K562 (cell line): ENCODE data around the gene DCAF16. TPM values are rescaled to one million over a fixed set of nuclear protein-coding genes. Genes with fewer than 3 reads are reported as not detected.

Experiments used
- TCF7 ChIP-seq: sonication (generic); IDR thresholded peaks from 2 replicates; pipeline ENCODE4 v1.6.1; 2016; ENCODE audit warnings: antibody characterized with exemption, borderline replicate concordance
- polyA plus RNA-seq, 8 experiments: library from polyadenylated mRNA; depleted of rRNA in 4 of 8; stranded (reverse) in 5 of 8; unstranded in 3 of 8; fragments of >200 nt; fragmentation: Nextera tagmentation in 2 of 8; fragmentation: Illumina TruSeq in 1 of 8; extraction: Ambion mirVana in 2 of 8; extraction: Trizol in 1 of 8; gene quantifications; 2 replicates each; pipeline versions ENCODE4 v1.2.1 to v1.2.3, GENCODE V29; 2011 to 2014; ENCODE audit warnings: inconsistent platforms in 1 of 8, missing spikeins in 1 of 8
- total RNA-seq, 7 experiments: library from RNA; depleted of rRNA in 6 of 7; stranded (reverse); fragments of >200 nt in 6 of 7; fragmentation: Illumina TruSeq in 2 of 7; extraction: Trizol in 2 of 7; gene quantifications; 2 replicates each; pipeline versions ENCODE4 v1.2.1 to v1.2.3, GENCODE V29; 2011 to 2021; ENCODE audit warnings: low replicate concordance in 1 of 7

The DCAF16 gene
- total and polyA plus RNA-seq, 9 of the 15 experiments (the other 6 are each of a cell fraction or from before 2014, with no cell fraction given), result 20.5 to 82.8 (median 67.8) TPM

DNA sequence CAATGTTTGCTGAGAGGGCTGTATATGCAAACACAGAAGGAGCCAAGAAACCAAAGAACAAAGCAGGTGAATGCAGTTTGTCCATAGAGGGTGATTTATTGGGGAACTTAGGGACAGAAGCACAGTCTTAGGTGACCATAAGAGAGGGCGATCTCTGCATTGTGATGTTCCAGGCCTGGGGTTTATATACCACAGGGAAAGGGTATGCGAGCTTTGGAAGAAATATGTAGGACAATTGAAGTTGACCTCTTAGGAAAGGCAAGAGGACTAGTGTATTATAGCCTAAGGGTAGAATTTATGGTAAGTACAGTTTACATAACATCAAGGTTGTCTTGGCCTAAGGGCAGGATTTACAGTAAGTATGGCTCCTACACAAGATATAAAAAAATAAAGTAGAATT, 56.9 kb downstream of the DCAF16 start (continued):
- TF ChIP-seq TCF7, result no peak

Other genes with a start within 250 kb of the DCAF16 start
- 100 and 107 TPM in 2 replicates for gene LAP3, start 233.6 kb downstream of the DCAF16 start, total RNA-seq (2014; rRNA removed)
- gene LAP3, start 233.6 kb downstream of the DCAF16 start, total RNA-seq (2014; rRNA removed; fragmentation: Illumina TruSeq; extraction: Trizol), result 122 and 126 TPM in 2 replicates
- gene LAP3, start 233.6 kb downstream of the DCAF16 start, total RNA-seq (2015; rRNA removed; fragmentation: Illumina TruSeq; extraction: Trizol), result 134 and 143 TPM in 2 replicates
- gene LAP3, start 233.6 kb downstream of the DCAF16 start, total RNA-seq (2021), result 82.3 and 85.6 TPM in 2 replicates
- gene LAP3, start 233.6 kb downstream of the DCAF16 start, polyA plus RNA-seq (2011; rRNA removed), result 75.0 and 97.3 TPM in 2 replicates
- 115 and 132 TPM in 2 replicates for gene LAP3, start 233.6 kb downstream of the DCAF16 start, polyA plus RNA-seq (2014; fragmentation: Illumina TruSeq; extraction: Trizol)
- gene LAP3, start 233.6 kb downstream of the DCAF16 start, polyA plus RNA-seq (2014; fragmentation: Nextera tagmentation; extraction: Ambion mirVana), result 100 to 1,000 TPM in 1 of 2 experiments, 10 to 100 TPM in 1; 97.3 to 170 TPM
- gene LAP3, start 233.6 kb downstream of the DCAF16 start, polyA plus RNA-seq (2014; rRNA removed), result 93.1 and 94.3 TPM in 2 replicates
- gene MED28, start 196.1 kb downstream of the DCAF16 start, total RNA-seq (2014; rRNA removed), result 13.5 and 15.5 TPM in 2 replicates
- 34.6 and 41.9 TPM in 2 replicates for gene MED28, start 196.1 kb downstream of the DCAF16 start, total RNA-seq (2014; rRNA removed; fragmentation: Illumina TruSeq; extraction: Trizol)
- 68.0 and 77.0 TPM in 2 replicates for gene MED28, start 196.1 kb downstream of the DCAF16 start, total RNA-seq (2015; rRNA removed; fragmentation: Illumina TruSeq; extraction: Trizol)
- 82.4 and 93.8 TPM in 2 replicates for gene MED28, start 196.1 kb downstream of the DCAF16 start, total RNA-seq (2021)
- 42.4 and 50.5 TPM in 2 replicates for gene MED28, start 196.1 kb downstream of the DCAF16 start, polyA plus RNA-seq (2011; rRNA removed)
- 23.0 and 28.4 TPM in 2 replicates for gene MED28, start 196.1 kb downstream of the DCAF16 start, polyA plus RNA-seq (2014; fragmentation: Illumina TruSeq; extraction: Trizol)
- gene MED28, start 196.1 kb downstream of the DCAF16 start, polyA plus RNA-seq (2014; fragmentation: Nextera tagmentation; extraction: Ambion mirVana), result 10 to 100 TPM; 76.5 to 79.2 TPM
- 35.1 and 43.4 TPM in 2 replicates for gene MED28, start 196.1 kb downstream of the DCAF16 start, polyA plus RNA-seq (2014; rRNA removed)
- 0.04 TPM in 1 of 2 replicates, not detected in the other for gene FAM184B, start 29.1 kb downstream of the DCAF16 start, total RNA-seq (2014; rRNA removed)
- not detected in 2 replicates for gene FAM184B, start 29.1 kb downstream of the DCAF16 start, total RNA-seq (2014; rRNA removed; fragmentation: Illumina TruSeq; extraction: Trizol)
- gene FAM184B, start 29.1 kb downstream of the DCAF16 start, total RNA-seq (2015; rRNA removed; fragmentation: Illumina TruSeq; extraction: Trizol), result not detected in 2 replicates
- gene FAM184B, start 29.1 kb downstream of the DCAF16 start, total RNA-seq (2021), result not detected in 2 replicates
- not detected in 2 replicates for gene FAM184B, start 29.1 kb downstream of the DCAF16 start, polyA plus RNA-seq (2011; rRNA removed)
- gene FAM184B, start 29.1 kb downstream of the DCAF16 start, polyA plus RNA-seq (2014; fragmentation: Illumina TruSeq; extraction: Trizol), result not detected in 2 replicates
- gene FAM184B, start 29.1 kb downstream of the DCAF16 start, polyA plus RNA-seq (2014; fragmentation: Nextera tagmentation; extraction: Ambion mirVana), result not detected
- gene FAM184B, start 29.1 kb downstream of the DCAF16 start, polyA plus RNA-seq (2014; rRNA removed), result not detected in 2 replicates
- 53.0 and 56.6 TPM in 2 replicates for gene NCAPG, start 222 bp upstream of the DCAF16 start, total RNA-seq (2014; rRNA removed)
- 102 and 119 TPM in 2 replicates for gene NCAPG, start 222 bp upstream of the DCAF16 start, total RNA-seq (2014; rRNA removed; fragmentation: Illumina TruSeq; extraction: Trizol)
- gene NCAPG, start 222 bp upstream of the DCAF16 start, total RNA-seq (2015; rRNA removed; fragmentation: Illumina TruSeq; extraction: Trizol), result 74.8 and 76.7 TPM in 2 replicates
- 72.9 and 73.4 TPM in 2 replicates for gene NCAPG, start 222 bp upstream of the DCAF16 start, total RNA-seq (2021)
- gene NCAPG, start 222 bp upstream of the DCAF16 start, polyA plus RNA-seq (2011; rRNA removed), result 62.8 and 102 TPM in 2 replicates
- gene NCAPG, start 222 bp upstream of the DCAF16 start, polyA plus RNA-seq (2014; fragmentation: Illumina TruSeq; extraction: Trizol), result 62.8 and 65.3 TPM in 2 replicates
- gene NCAPG, start 222 bp upstream of the DCAF16 start, polyA plus RNA-seq (2014; fragmentation: Nextera tagmentation; extraction: Ambion mirVana), result 10 to 100 TPM; 25.6 to 30.5 TPM
- gene NCAPG, start 222 bp upstream of the DCAF16 start, polyA plus RNA-seq (2014; rRNA removed), result 55.6 and 63.4 TPM in 2 replicates
- gene LCORL, start 211.0 kb upstream of the DCAF16 start, total RNA-seq (2014; rRNA removed), result 7.9 and 18.2 TPM in 2 replicates
- 17.9 and 20.9 TPM in 2 replicates for gene LCORL, start 211.0 kb upstream of the DCAF16 start, total RNA-seq (2014; rRNA removed; fragmentation: Illumina TruSeq; extraction: Trizol)
- gene LCORL, start 211.0 kb upstream of the DCAF16 start, total RNA-seq (2015; rRNA removed; fragmentation: Illumina TruSeq; extraction: Trizol), result 17.0 and 17.9 TPM in 2 replicates
- 20.3 and 24.5 TPM in 2 replicates for gene LCORL, start 211.0 kb upstream of the DCAF16 start, total RNA-seq (2021)
- gene LCORL, start 211.0 kb upstream of the DCAF16 start, polyA plus RNA-seq (2011; rRNA removed), result 16.8 and 17.4 TPM in 2 replicates
- gene LCORL, start 211.0 kb upstream of the DCAF16 start, polyA plus RNA-seq (2014; fragmentation: Illumina TruSeq; extraction: Trizol), result 9.2 and 11.1 TPM in 2 replicates
- gene LCORL, start 211.0 kb upstream of the DCAF16 start, polyA plus RNA-seq (2014; fragmentation: Nextera tagmentation; extraction: Ambion mirVana), result 1 to 10 TPM; 3.1 to 4.3 TPM
- gene LCORL, start 211.0 kb upstream of the DCAF16 start, polyA plus RNA-seq (2014; rRNA removed), result 7.5 and 7.7 TPM in 2 replicates